GM12878 (cell line): Measurements from ENCODE around the gene DSG4. TPM values are rescaled to one million over a fixed set of nuclear protein-coding genes. Genes with fewer than 3 reads are reported as not detected.

Experiments
- ATAC-seq: fragments of 200-7000 bp; cut with Tn5 transposase; 3 replicates; pipeline ENCODE4 v1.9.1; 2020; ENCODE audit warnings: mild to moderate bottlenecking, moderate library complexity
- BruUV-seq: library from RNA; stranded (reverse); fragments of 400-500 nt; replicated peaks from 2 replicates; lab custom pipeline; 2021; lab: Mats Ljungman, UMichigan
- CTCF ChIA-PET: fragments of 300-600 bp; sonication (Branson Sonifier 250); formaldehyde crosslinking; extraction: SDS; loops from one replicate; lab custom pipeline; 2021; ENCODE audit warnings: inconsistent platforms; lab: Yijun Ruan, JAX
- POLR2A ChIA-PET: fragments of 350-600 bp; formaldehyde crosslinking; extraction: SDS; loops from one replicate; lab custom pipeline; 2021; ENCODE audit warnings: inconsistent platforms; lab: Charles Lee
- RAD21 ChIA-PET: fragments of 300-600 bp; sonication (Branson Sonifier 250); formaldehyde crosslinking; loops from one replicate; lab custom pipeline; 2023; ENCODE audit warnings: antibody characterized with exemption; ENCODE audit not compliant: unreplicated experiment; lab: Charles Lee
- SMC1A ChIA-PET: fragments of 300-600 bp; sonication (Branson Sonifier 250); formaldehyde crosslinking; loops from one replicate; lab custom pipeline; 2023; ENCODE audit not compliant: unreplicated experiment, uncharacterized antibody; lab: Charles Lee
- DNase-seq: peaks from one replicate; pipeline ENCODE4 v3.0.0-alpha.2; 2011; ENCODE audit warnings: low read depth, low spot score
- FAIRE-seq: peaks from 3 replicates; lab custom pipeline; 2011; peaks lifted over from hg19 to GRCh38; lab: Jason Lieb, UNC
- H2AFZ ChIP-seq: 2 replicates; pipeline ENCODE4 v1.6.0; 2011; ENCODE audit warnings: low read depth, low read length, control low read depth; ENCODE audit not compliant: control insufficient read depth
- H3K27ac ChIP-seq: 2 replicates; pipeline ENCODE4 v1.5.1; 2011; ENCODE audit warnings: control low read depth; ENCODE audit not compliant: control insufficient read depth, insufficient read depth
- H3K27me3 ChIP-seq, 2 experiments: replicated peaks in 1 of 2; 2 replicates each; pipeline versions ENCODE4 v1.6.0 to v1.6.1; 2011; ENCODE audit warnings: low read length in 1 of 2; ENCODE audit not compliant: control insufficient read depth in 2 of 2, insufficient read depth in 2 of 2
- H3K36me3 ChIP-seq, 2 experiments: 2 replicates each; pipeline ENCODE4 v1.5.1; 2011; ENCODE audit warnings: low read length in 1 of 2; ENCODE audit not compliant: control insufficient read depth in 2 of 2, insufficient read depth in 2 of 2
- H3K4me1 ChIP-seq: 2 replicates; pipeline ENCODE4 v1.6.1; 2011; ENCODE audit warnings: mild to moderate bottlenecking, low read length, moderate library complexity, mixed read lengths; ENCODE audit not compliant: control insufficient read depth, insufficient read depth
- H3K4me2 ChIP-seq: 2 replicates; pipeline ENCODE4 v1.6.0; 2011; ENCODE audit warnings: control low read depth; ENCODE audit not compliant: control insufficient read depth, insufficient read depth
- H3K4me3 ChIP-seq: fragments of 200-600 bp; sonication (generic); 2 replicates; pipeline ENCODE4 v1.5.1; 2016
- H3K79me2 ChIP-seq: 2 replicates; pipeline ENCODE4 v1.6.0; 2011; ENCODE audit warnings: low read length; ENCODE audit not compliant: control insufficient read depth, insufficient read depth
- H3K9ac ChIP-seq: 2 replicates; pipeline ENCODE4 v1.8.0; 2011; ENCODE audit warnings: low read length, control low read depth, mixed read lengths; ENCODE audit not compliant: control insufficient read depth, insufficient read depth
- H3K9me3 ChIP-seq: replicated peaks from 3 replicates; pipeline ENCODE4 v1.5.1; 2011; ENCODE audit warnings: mild to moderate bottlenecking, low read length; ENCODE audit not compliant: control insufficient read depth, insufficient read depth
- H4K20me1 ChIP-seq: 2 replicates; pipeline ENCODE4 v1.6.0; 2011; ENCODE audit not compliant: control insufficient read depth, insufficient read depth
- BCL11A ChIP-seq: IDR thresholded peaks from 2 replicates; pipeline ENCODE4 v1.6.1; 2011; ENCODE audit warnings: low read depth, low read length
- CREM ChIP-seq: IDR thresholded peaks from 2 replicates; pipeline ENCODE4 v1.6.1; 2014; ENCODE audit warnings: antibody characterized with exemption, low read depth
- ESRRA ChIP-seq: IDR thresholded peaks from 2 replicates; pipeline ENCODE4 v1.6.1; 2012; ENCODE audit warnings: mild to moderate bottlenecking, low read length, improper control_type of control experiment
- EZH2 ChIP-seq: IDR thresholded peaks from 2 replicates; pipeline ENCODE4 v1.6.1; 2012; ENCODE audit warnings: low read depth, mild to moderate bottlenecking, control low read depth, inconsistent platforms, low read length, borderline replicate concordance; ENCODE audit not compliant: control insufficient read depth
- HDAC2 ChIP-seq: fragments of 200-600 bp; sonication (generic); IDR thresholded peaks from 2 replicates; pipeline ENCODE4 v1.6.1; 2017
- IKZF1 ChIP-seq: fragments of 450-650 bp; conservative IDR thresholded peaks from 2 replicates; pipeline ENCODE4 v1.6.1; 2017; ENCODE audit warnings: antibody characterized with exemption, mild to moderate bottlenecking
- IKZF2 ChIP-seq, 2 experiments: fragments of 450-650 bp; IDR thresholded peaks; 2 replicates each; pipeline ENCODE4 v1.6.1; 2017; ENCODE audit warnings: mild to moderate bottlenecking in 2 of 2, moderate library complexity in 2 of 2
- NFYA ChIP-seq: IDR thresholded peaks from 2 replicates; pipeline ENCODE4 v1.6.1; 2011; ENCODE audit warnings: low read depth, mild to moderate bottlenecking, low read length, improper control_type of control experiment, borderline replicate concordance
- NFYB ChIP-seq: IDR thresholded peaks from 2 replicates; pipeline ENCODE4 v1.6.1; 2011; ENCODE audit warnings: low read depth, mild to moderate bottlenecking, low read length, improper control_type of control experiment, moderate library complexity; ENCODE audit not compliant: insufficient read depth
- NR2F1 ChIP-seq: fragments of 450-650 bp; conservative IDR thresholded peaks from 2 replicates; pipeline ENCODE4 v1.6.1; 2017; ENCODE audit warnings: mild to moderate bottlenecking
- PAX5 ChIP-seq: IDR thresholded peaks from 2 replicates; pipeline ENCODE4 v1.6.1; 2011; ENCODE audit warnings: low read depth, low read length, borderline replicate concordance
- PML ChIP-seq: IDR thresholded peaks from 2 replicates; pipeline ENCODE4 v1.6.1; 2012; ENCODE audit warnings: low read length, inconsistent platforms
- SKIL ChIP-seq: fragments of 450-650 bp; IDR thresholded peaks from 2 replicates; pipeline ENCODE4 v1.6.1; 2017; ENCODE audit warnings: mild to moderate bottlenecking, low read depth, inconsistent platforms; ENCODE audit not compliant: poor library complexity, severe bottlenecking
- TCF7 ChIP-seq: IDR thresholded peaks from 2 replicates; pipeline ENCODE4 v1.6.1; 2014; ENCODE audit warnings: antibody characterized with exemption, borderline replicate concordance
- YBX1 ChIP-seq: fragments of 450-650 bp; IDR thresholded peaks from 2 replicates; pipeline ENCODE4 v1.6.1; 2016; ENCODE audit warnings: antibody characterized with exemption
- ZNF217 ChIP-seq: fragments of 450-650 bp; IDR thresholded peaks from 2 replicates; pipeline ENCODE4 v1.6.1; 2017; ENCODE audit warnings: antibody characterized with exemption, mild to moderate bottlenecking
- ZNF384 ChIP-seq: IDR thresholded peaks from 2 replicates; pipeline ENCODE4 v1.6.1; 2012; ENCODE audit warnings: low read depth, mild to moderate bottlenecking, low read length, improper control_type of control experiment, borderline replicate concordance
- ZNF622 ChIP-seq: fragments of 450-650 bp; IDR thresholded peaks from 2 replicates; pipeline ENCODE4 v1.6.1; 2017; ENCODE audit warnings: mild to moderate bottlenecking, inconsistent platforms
- WGBS: methylation state at CpG from one replicate; pipeline ENCODE4 v1.1.6; 2016; ENCODE audit warnings: low lambda C conversion rate; ENCODE audit not compliant: insufficient replicate concordance, insufficient coverage; ENCODE audit errors: missing lambda C conversion rate; 5-methylcytosine and 5-hydroxymethylcytosine counted together
- in situ Hi-C: fragments of 300-500 bp; cut with MboI; formaldehyde crosslinking; loops from 9 replicates; pipeline ENCODE4 v1.14.3; 2018; ENCODE audit warnings: mixed read lengths
- intact Hi-C: fragments of 100-400 bp; cut with micrococcal nuclease; formaldehyde crosslinking; loops from one replicate; pipeline ENCODE4 v1.14.2; 2022; ENCODE audit not compliant: unreplicated experiment
- polyA plus RNA-seq, 11 experiments: library from polyadenylated mRNA; depleted of rRNA in 4 of 11; unstranded in 6 of 11; stranded (reverse) in 5 of 11; fragments of >200 nt; fragmentation: Nextera tagmentation in 4 of 11; fragmentation: Illumina TruSeq in 1 of 11; extraction: Ambion mirVana in 4 of 11; extraction: Trizol in 1 of 11; gene quantifications; 1 replicate in 1 of 11; 2 replicates in 10 of 11; pipeline versions ENCODE4 v1.2.1 to v1.2.3, GENCODE V29; 2011 to 2016; ENCODE audit warnings: inconsistent platforms in 2 of 11, missing spikeins in 2 of 11, low read depth in 1 of 11
- total RNA-seq, 4 experiments: library from RNA; depleted of rRNA in 3 of 4; stranded (reverse); fragments of >200 nt in 3 of 4; fragmentation: Illumina TruSeq in 1 of 4; extraction: Trizol in 1 of 4; gene quantifications; 2 replicates each; pipeline versions ENCODE4 v1.2.1 to v1.2.3, GENCODE V29; 2013 to 2021

The DSG4 gene
- total and polyA plus RNA-seq, 10 of the 15 experiments (the other 5 are each of a cell fraction or from before 2014, with no cell fraction given): 0.07 to 0.59 (median 0.17) TPM; not detected in 1

- Histone ChIP-seq H3K27ac (no peak overlapping the region), H2AFZ (no peak overlapping the region), H3K4me2 (no peak overlapping the region), H3K9ac (no peak overlapping the region), H3K4me3 (no peak overlapping the region), H3K36me3 (no peaks in the 10 kb centered on the region), H3K79me2 (no peaks in the 10 kb centered on the region), H3K4me1 (no peaks in the 10 kb centered on the region), H4K20me1 (no peaks in the 10 kb centered on the region), H3K27me3 (no peaks in the 10 kb centered on the region; a peak in 1 of 4 replicates), H3K9me3 (no peaks in the 10 kb centered on the region; the same call in 2 of the 3 replicates)
- DNase-seq: no peak
- TF ChIP-seq BCL11A (no peak), HDAC2 (no peak), YBX1 (no peak), NR2F1 (no peak), ESRRA (no peak), ZNF217 (no peak), EZH2 (no peak), NFYB (no peak), ZNF622 (no peak), SKIL (no peak), NFYA (no peak), TCF7 (no peak), PML (no peak), IKZF1 (no peak), IKZF2 (IDR thresholded peaks at IDR 0.05) (no peak), PAX5 (no peak), CREM (no peak), ZNF384 (no peak)
- in situ Hi-C loops: no loop called here
- no TSS peak for BruUV-seq
- POLR2A ChIA-PET: no interaction called here
- WGBS: 31% methylated on average over 4 of the region's 4 CpGs
- ATAC-seq: no peak
- FAIRE-seq: no peak
- RAD21 ChIA-PET: interaction anchor here (0.5 kb wide), 1 partner anchor 61 kb away, joined by 3 read pairs; no protein-coding TSS in a partner anchor
- intact Hi-C loops: no loop called here
- SMC1A ChIA-PET: no interaction called here
- CTCF ChIA-PET: no interaction called here
These were observed 12.4 kb upstream of the DSG4 start for GRCh38 chr18:31364190-31364589.
